ENCODE results near the gene WDFY3. TPM values are rescaled to one million over a fixed set of nuclear protein-coding genes. Genes with fewer than 3 reads are reported as not detected.

WDFY3 gene
- total RNA-seq, 4 donors from 2014 or later, result 31.7 to 139 (median 65.2) TPM

DNA sequence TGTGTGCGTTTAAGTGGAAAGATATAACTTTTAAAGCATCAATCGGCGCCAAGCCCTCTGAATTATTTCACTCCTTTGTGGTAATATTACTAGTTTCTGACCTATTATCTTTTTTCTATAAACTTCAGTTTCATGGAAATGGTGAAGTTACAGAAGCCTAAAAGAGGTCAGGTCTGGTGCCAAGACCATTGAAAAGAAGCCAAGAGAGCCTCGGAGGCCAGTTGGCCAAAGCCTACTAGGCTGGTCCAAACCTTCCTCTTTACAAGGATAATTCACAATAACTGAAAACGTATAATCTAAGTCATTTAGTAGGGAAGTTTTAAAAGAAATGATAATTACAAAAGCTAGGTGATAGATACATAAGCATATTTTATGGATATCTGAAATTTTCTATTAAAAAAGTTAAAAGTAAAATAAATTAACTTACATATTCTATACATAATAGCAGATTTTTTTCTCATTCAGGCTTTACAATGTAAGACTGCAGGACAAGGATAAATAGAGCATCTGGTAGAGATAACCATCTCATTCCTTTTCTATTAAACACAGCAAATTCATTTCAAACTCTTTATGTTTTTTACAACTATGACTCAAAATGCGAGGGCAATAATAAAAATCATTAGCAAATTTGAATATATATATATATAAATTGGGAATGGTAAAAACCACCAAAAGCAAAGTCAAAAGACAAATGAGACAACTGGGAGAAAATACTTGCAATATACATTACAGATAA is 49.2 kb downstream of the WDFY3 start:
- H3K27me3 ChIP-seq, result no peaks in the 10 kb centered on the region
- DNase-seq, result no peak
- H3K4me3 ChIP-seq, result no peak overlapping the region
- no peaks in the 10 kb centered on the region for H3K4me1 ChIP-seq
- TF ChIP-seq, protein P1, sequence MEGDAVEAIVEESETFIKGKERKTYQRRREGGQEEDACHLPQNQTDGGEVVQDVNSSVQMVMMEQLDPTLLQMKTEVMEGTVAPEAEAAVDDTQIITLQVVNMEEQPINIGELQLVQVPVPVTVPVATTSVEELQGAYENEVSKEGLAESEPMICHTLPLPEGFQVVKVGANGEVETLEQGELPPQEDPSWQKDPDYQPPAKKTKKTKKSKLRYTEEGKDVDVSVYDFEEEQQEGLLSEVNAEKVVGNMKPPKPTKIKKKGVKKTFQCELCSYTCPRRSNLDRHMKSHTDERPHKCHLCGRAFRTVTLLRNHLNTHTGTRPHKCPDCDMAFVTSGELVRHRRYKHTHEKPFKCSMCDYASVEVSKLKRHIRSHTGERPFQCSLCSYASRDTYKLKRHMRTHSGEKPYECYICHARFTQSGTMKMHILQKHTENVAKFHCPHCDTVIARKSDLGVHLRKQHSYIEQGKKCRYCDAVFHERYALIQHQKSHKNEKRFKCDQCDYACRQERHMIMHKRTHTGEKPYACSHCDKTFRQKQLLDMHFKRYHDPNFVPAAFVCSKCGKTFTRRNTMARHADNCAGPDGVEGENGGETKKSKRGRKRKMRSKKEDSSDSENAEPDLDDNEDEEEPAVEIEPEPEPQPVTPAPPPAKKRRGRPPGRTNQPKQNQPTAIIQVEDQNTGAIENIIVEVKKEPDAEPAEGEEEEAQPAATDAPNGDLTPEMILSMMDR (IDR thresholded peaks at IDR 0.05), result no peak
- no peak for TF ChIP-seq POLR2A (IDR thresholded peaks at IDR 0.05)
- no peaks in the 10 kb centered on the region for H3K36me3 ChIP-seq
- no peak overlapping the region for H3K27ac ChIP-seq
- no peaks in the 10 kb centered on the region for H3K9me3 ChIP-seq

DNA sequence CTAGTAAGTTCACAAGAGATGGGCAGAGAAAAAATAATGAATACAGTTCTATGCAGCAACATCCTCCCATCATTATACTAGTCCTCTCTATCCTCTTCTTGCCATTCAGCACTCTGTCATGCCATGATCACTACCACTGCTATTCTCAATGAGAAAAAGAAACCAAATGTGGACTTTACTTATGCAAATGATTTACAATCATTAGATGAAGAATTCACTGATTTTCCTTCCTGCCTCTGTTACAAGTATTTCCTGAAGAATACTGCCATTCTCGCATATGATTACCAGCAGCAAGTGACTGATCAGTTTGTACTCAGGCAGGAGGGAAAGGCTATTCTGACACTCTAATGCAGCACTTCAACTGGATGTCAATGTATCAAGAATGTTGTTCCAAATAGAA is 50.3 kb downstream of the WDFY3 start:
- no peak for DNase-seq
- no peak overlapping the region for H3K4me3 ChIP-seq
- no peaks in the 10 kb centered on the region for H3K27me3 ChIP-seq
- TF ChIP-seq, protein P1 (IDR thresholded peaks at IDR 0.05), result no peak
- no peak for TF ChIP-seq POLR2A (IDR thresholded peaks at IDR 0.05)
- H3K36me3 ChIP-seq, result no peaks in the 10 kb centered on the region
- H3K9me3 ChIP-seq, result no peaks in the 10 kb centered on the region
- H3K27ac ChIP-seq, result no peak overlapping the region
- H3K4me1 ChIP-seq, result no peaks in the 10 kb centered on the region

DNA sequence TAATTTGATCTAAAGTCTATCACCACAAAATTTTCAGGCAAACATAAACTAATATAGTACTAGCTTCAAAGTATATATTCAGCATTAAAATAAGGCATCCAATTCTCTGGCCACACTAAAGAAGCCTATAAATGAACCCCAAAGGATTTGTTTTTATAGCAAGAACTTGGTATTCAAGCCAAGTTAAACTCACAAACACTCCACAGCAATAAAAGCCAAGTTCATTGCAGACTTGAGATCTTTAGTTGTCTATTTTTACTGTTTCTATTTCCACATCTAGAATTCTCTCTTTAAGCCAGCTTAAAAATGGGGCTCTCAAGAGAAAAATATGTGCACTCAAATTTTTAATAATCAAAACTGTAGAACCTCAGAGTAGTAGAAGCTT is 51.1 kb downstream of the WDFY3 start:
- TF ChIP-seq POLR2A (IDR thresholded peaks at IDR 0.05), result no peak
- TF ChIP-seq, protein P1 (IDR thresholded peaks at IDR 0.05), result no peak
- no peak overlapping the region for H3K4me3 ChIP-seq
- H3K4me1 ChIP-seq, result no peaks in the 10 kb centered on the region
- H3K27me3 ChIP-seq, result no peaks in the 10 kb centered on the region
- H3K27ac ChIP-seq, result no peak overlapping the region
- H3K9me3 ChIP-seq, result no peaks in the 10 kb centered on the region
- DNase-seq, result no peak
- H3K36me3 ChIP-seq, result no peaks in the 10 kb centered on the region

DNA sequence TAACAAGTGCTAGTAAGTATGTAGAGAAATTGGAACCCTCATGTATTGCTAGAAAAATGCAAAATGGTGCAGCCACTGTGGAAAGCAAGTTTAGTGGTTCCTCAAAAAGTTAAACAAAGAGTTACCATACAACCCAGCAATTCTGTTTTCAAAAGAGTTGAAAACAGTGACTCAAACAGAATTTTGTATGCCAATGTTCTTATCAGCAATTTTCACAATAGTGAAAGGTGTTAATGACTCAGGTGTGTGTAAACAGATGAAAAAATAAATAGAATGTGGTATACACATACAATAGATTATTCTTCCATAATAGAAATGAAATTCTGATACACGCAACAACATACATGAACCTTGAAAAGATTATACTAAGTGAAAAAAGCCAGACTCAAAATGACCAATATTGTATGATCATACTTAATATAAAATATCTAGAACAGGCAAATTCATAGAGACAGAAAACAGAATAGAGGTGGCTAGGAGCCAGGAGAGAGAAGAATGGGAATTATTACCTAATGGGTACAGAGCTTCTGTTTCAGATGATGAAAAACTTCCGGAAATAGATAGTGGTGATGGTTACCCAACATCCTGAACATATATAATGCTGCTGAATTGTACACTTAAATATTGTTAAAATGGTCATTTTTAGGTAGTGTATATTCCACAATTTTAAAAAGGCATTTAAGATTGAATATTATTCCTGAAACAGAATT is 51.6 kb downstream of the WDFY3 start:
- Histone ChIP-seq H3K27ac (no peak overlapping the region), H3K36me3 (no peaks in the 10 kb centered on the region), H3K27me3 (no peaks in the 10 kb centered on the region), H3K9me3 (no peaks in the 10 kb centered on the region), H3K4me3 (no peak overlapping the region), H3K4me1 (no peaks in the 10 kb centered on the region)
- DNase-seq, result no peak
- no peak for TF ChIP-seq POLR2A (IDR thresholded peaks at IDR 0.05)
- TF ChIP-seq, protein P1 (IDR thresholded peaks at IDR 0.05), result no peak

DNA sequence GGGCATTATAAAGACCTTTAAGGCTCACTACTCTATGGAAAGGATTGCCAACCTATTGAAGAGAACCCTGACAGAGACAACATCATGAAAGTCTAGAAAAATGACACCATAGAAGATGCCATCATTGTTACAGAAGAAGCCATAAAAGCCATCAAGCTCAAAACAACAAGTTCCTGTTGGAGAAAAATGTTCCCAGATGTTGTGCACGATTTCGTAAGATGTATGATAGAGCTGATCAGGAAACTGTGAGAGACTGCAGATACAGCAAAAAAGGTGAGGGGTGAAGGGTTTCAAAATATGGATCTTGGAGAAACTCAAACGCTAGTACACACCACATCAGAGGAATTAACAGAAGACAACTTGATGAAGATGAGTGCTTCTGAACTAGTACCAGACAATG is 53.3 kb downstream of the WDFY3 start:
- TF ChIP-seq POLR2A (IDR thresholded peaks at IDR 0.05), result no peak
- TF ChIP-seq, protein P1 (IDR thresholded peaks at IDR 0.05), result no peak

More for the DNA sequence above, 53.3 kb downstream of the WDFY3 start:
- H3K9me3 ChIP-seq, result no peaks in the 10 kb centered on the region
- H3K27me3 ChIP-seq, result no peaks in the 10 kb centered on the region
- DNase-seq, result no peak
- no peak overlapping the region for H3K27ac ChIP-seq
- no peaks in the 10 kb centered on the region for H3K4me1 ChIP-seq
- no peaks in the 10 kb centered on the region for H3K36me3 ChIP-seq
- H3K4me3 ChIP-seq, result no peak overlapping the region

All from Peyer's patch (tissue), 4 donors.